K562 (cell line): ENCODE measurements around the gene TGFBR1. TPM values are rescaled to one million over a fixed set of nuclear protein-coding genes. Genes with fewer than 3 reads are reported as not detected.

ENCODE experiments used
- CBFA2T3 ChIP-seq: fragments of 450-650 bp; IDR thresholded peaks from 2 replicates; pipeline ENCODE4 v1.6.1; 2017
- CLOCK ChIP-seq: fragments of 250-450 bp; sonication (Bioruptor Pico); IDR thresholded peaks from 2 replicates; pipeline ENCODE4 v1.4.0; 2020; ENCODE audit warnings: mild to moderate bottlenecking, moderate library complexity, borderline replicate concordance
- FOXK1 ChIP-seq: sonication (generic); formaldehyde crosslinking; IDR thresholded peaks from 2 replicates; pipeline ENCODE4 v1.8.0; 2022; ENCODE audit warnings: missing genetic modification reagents, mild to moderate bottlenecking, borderline replicate concordance
- KAT8 ChIP-seq: fragments of 450-650 bp; IDR thresholded peaks from 2 replicates; pipeline ENCODE4 v1.6.1; 2016; ENCODE audit warnings: low read depth, mild to moderate bottlenecking
- KHSRP ChIP-seq: fragments of 450-650 bp; IDR thresholded peaks from 2 replicates; pipeline ENCODE4 v1.6.1; 2017
- NR4A1 ChIP-seq, 2 experiments: fragments of 250-450 bp in 1 of 2; fragments of 450-650 bp in 1 of 2; sonication (Bioruptor Pico) in 1 of 2; IDR thresholded peaks; 2 replicates each; pipeline versions ENCODE4 v1.4.0 to v1.6.1; 2016 to 2020; ENCODE audit warnings: mild to moderate bottlenecking in 2 of 2, missing compliant biosample characterization in 1 of 2, missing genetic modification characterization in 1 of 2, moderate library complexity in 1 of 2
- POLR2A ChIP-seq: fragments of 450-650 bp; conservative IDR thresholded peaks from 2 replicates; pipeline ENCODE4 v1.6.1; 2016
- U2AF1 ChIP-seq: fragments of 200-400 bp; formaldehyde crosslinking; optimal IDR thresholded peaks from 2 replicates; pipeline ENCODE3; 2017; ENCODE audit warnings: mild to moderate bottlenecking, low read depth, low read length, moderate library complexity
- XRCC5 ChIP-seq: fragments of 200-400 bp; formaldehyde crosslinking; IDR thresholded peaks from 2 replicates; pipeline ENCODE4 v1.6.1; 2017; ENCODE audit warnings: low read depth, mild to moderate bottlenecking, low read length
- ZBTB17 ChIP-seq: fragments of 450-650 bp; formaldehyde crosslinking; IDR thresholded peaks from 2 replicates; pipeline ENCODE4 v1.4.0; 2020; ENCODE audit warnings: mild to moderate bottlenecking
- ZKSCAN1 ChIP-seq: fragments of 150-350 bp; IDR thresholded peaks from 2 replicates; pipeline ENCODE4 v1.6.1; 2016; ENCODE audit warnings: low read depth, low read length
- ZNF354B ChIP-seq: fragments of 250-450 bp; sonication (Bioruptor Pico); IDR thresholded peaks from 2 replicates; pipeline ENCODE4 v1.4.0; 2020
- ZNF586 ChIP-seq: fragments of 450-650 bp; formaldehyde crosslinking; conservative IDR thresholded peaks from 2 replicates; pipeline ENCODE4 v1.4.0; 2020; ENCODE audit warnings: mild to moderate bottlenecking, moderate library complexity
- ZNF639 ChIP-seq, 2 experiments: fragments of 200-800 bp in 1 of 2; sonication (Bioruptor generic) in 1 of 2; sonication (generic) in 1 of 2; formaldehyde crosslinking in 1 of 2; IDR thresholded peaks in 1 of 2; conservative IDR thresholded peaks in 1 of 2; 2 replicates each; pipeline versions ENCODE4 v1.5.0 to v1.6.1; 2016 to 2020; ENCODE audit warnings: missing compliant biosample characterization in 1 of 2, missing genetic modification characterization in 1 of 2, missing genetic modification reagents in 1 of 2
- ZNF695 ChIP-seq: fragments of 450-650 bp; formaldehyde crosslinking; IDR thresholded peaks from 2 replicates; pipeline ENCODE4 v1.4.0; 2020; ENCODE audit warnings: mild to moderate bottlenecking, moderate library complexity
- polyA plus RNA-seq, 8 experiments: library from polyadenylated mRNA; depleted of rRNA in 4 of 8; stranded (reverse) in 5 of 8; unstranded in 3 of 8; fragments of >200 nt; fragmentation: Nextera tagmentation in 2 of 8; fragmentation: Illumina TruSeq in 1 of 8; extraction: Ambion mirVana in 2 of 8; extraction: Trizol in 1 of 8; gene quantifications; 2 replicates each; pipeline versions ENCODE4 v1.2.1 to v1.2.3, GENCODE V29; 2011 to 2014; ENCODE audit warnings: inconsistent platforms in 1 of 8, missing spikeins in 1 of 8
- total RNA-seq, 7 experiments: library from RNA; depleted of rRNA in 6 of 7; stranded (reverse); fragments of >200 nt in 6 of 7; fragmentation: Illumina TruSeq in 2 of 7; extraction: Trizol in 2 of 7; gene quantifications; 2 replicates each; pipeline versions ENCODE4 v1.2.1 to v1.2.3, GENCODE V29; 2011 to 2021; ENCODE audit warnings: low replicate concordance in 1 of 7
- TF ChIP-seq, protein P1 (sequence below): fragments of 450-650 bp; conservative IDR thresholded peaks from 2 replicates; pipeline ENCODE4 v1.6.1; 2016; ENCODE audit warnings: missing genetic modification characterization, low read depth, mild to moderate bottlenecking, control low read depth, missing compliant biosample characterization
- TF ChIP-seq, protein P2 (sequence below): fragments of 250-450 bp; sonication (Bioruptor Pico); IDR thresholded peaks from 2 replicates; pipeline ENCODE4 v1.5.0; 2021
- TF ChIP-seq, protein P3 (sequence below): fragments of 200-800 bp; sonication (Bioruptor generic); IDR thresholded peaks from 2 replicates; pipeline ENCODE4 v1.6.1; 2017; ENCODE audit warnings: missing genetic modification characterization, missing compliant biosample characterization
- TF ChIP-seq, protein P4 (sequence below): fragments of 200-800 bp; sonication (Bioruptor generic); IDR thresholded peaks from 2 replicates; pipeline ENCODE4 v1.6.1; 2017; ENCODE audit warnings: missing genetic modification characterization, missing compliant biosample characterization

TGFBR1 gene
- total and polyA plus RNA-seq, 9 of the 15 experiments (the other 6 are each of a cell fraction or from before 2014, with no cell fraction given) = 15.5 to 62.4 (median 42.7) TPM

DNA sequence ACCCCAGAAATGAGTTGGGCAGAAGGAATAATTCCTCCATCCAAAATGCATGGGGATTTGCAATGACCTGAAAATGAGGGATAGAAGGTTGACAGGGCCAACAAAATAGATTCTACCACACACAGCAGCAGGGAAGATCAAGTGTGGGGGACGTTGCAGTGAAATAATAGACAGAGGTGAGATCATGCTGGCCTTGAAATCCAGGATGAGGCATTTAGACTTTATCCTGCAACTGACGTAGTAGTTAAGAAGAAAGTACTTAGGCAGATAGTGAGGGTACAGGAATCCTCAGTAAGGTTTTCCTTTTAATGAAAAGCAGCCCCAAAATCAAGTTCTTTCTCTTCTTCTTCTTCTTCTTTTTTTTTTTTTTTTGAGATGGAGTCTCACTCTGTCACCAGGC lies 31.6 kb upstream of the TGFBR1 start (continued):
- TF ChIP-seq CLOCK = peak; percentile 27; the same call in 1 of the 2 replicates
- no peak for TF ChIP-seq KHSRP
- TF ChIP-seq ZNF586 (CRISPR knock-in tag) = no peak
- TF ChIP-seq ZBTB17 = 0 out of 2 replicates have a peak, but pooled peaks have one; percentile 9
- TF ChIP-seq, protein P1, sequence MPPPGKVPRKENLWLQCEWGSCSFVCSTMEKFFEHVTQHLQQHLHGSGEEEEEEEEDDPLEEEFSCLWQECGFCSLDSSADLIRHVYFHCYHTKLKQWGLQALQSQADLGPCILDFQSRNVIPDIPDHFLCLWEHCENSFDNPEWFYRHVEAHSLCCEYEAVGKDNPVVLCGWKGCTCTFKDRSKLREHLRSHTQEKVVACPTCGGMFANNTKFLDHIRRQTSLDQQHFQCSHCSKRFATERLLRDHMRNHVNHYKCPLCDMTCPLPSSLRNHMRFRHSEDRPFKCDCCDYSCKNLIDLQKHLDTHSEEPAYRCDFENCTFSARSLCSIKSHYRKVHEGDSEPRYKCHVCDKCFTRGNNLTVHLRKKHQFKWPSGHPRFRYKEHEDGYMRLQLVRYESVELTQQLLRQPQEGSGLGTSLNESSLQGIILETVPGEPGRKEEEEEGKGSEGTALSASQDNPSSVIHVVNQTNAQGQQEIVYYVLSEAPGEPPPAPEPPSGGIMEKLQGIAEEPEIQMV (tag) = no peak
- peak in 1 of 2 experiments; percentile 7; a peak in 1 of 4 replicates for TF ChIP-seq ZNF639 (CRISPR knock-in tag; conservative IDR thresholded peaks at IDR 0.05 in 1 of 2, IDR thresholded peaks at IDR 0.05 in 1 of 2)
- TF ChIP-seq ZNF354B = no peak
- TF ChIP-seq NR4A1 (CRISPR knock-in tag; IDR thresholded peaks at IDR 0.05) = 0 out of 2 replicates have a peak, but pooled peaks have one; percentile 17
- no peak for TF ChIP-seq NR4A1 (tag; IDR thresholded peaks at IDR 0.05)
- no peak for TF ChIP-seq POLR2A
- TF ChIP-seq, protein P2, sequence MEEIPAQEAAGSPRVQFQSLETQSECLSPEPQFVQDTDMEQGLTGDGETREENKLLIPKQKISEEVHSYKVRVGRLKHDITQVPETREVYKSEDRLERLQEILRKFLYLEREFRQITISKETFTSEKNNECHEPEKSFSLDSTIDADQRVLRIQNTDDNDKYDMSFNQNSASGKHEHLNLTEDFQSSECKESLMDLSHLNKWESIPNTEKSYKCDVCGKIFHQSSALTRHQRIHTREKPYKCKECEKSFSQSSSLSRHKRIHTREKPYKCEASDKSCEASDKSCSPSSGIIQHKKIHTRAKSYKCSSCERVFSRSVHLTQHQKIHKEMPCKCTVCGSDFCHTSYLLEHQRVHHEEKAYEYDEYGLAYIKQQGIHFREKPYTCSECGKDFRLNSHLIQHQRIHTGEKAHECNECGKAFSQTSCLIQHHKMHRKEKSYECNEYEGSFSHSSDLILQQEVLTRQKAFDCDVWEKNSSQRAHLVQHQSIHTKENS (CRISPR knock-in tag) = 0 out of 2 replicates have a peak, but pooled peaks have one; percentile 50
- no peak for TF ChIP-seq XRCC5
- TF ChIP-seq, protein P3, sequence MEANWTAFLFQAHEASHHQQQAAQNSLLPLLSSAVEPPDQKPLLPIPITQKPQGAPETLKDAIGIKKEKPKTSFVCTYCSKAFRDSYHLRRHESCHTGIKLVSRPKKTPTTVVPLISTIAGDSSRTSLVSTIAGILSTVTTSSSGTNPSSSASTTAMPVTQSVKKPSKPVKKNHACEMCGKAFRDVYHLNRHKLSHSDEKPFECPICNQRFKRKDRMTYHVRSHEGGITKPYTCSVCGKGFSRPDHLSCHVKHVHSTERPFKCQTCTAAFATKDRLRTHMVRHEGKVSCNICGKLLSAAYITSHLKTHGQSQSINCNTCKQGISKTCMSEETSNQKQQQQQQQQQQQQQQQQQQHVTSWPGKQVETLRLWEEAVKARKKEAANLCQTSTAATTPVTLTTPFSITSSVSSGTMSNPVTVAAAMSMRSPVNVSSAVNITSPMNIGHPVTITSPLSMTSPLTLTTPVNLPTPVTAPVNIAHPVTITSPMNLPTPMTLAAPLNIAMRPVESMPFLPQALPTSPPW (CRISPR knock-in tag) = no peak
- no peak for TF ChIP-seq ZKSCAN1
- TF ChIP-seq U2AF1 = no peak
- TF ChIP-seq ZNF695 = no peak
- no peak for TF ChIP-seq CBFA2T3
- TF ChIP-seq, protein P4, sequence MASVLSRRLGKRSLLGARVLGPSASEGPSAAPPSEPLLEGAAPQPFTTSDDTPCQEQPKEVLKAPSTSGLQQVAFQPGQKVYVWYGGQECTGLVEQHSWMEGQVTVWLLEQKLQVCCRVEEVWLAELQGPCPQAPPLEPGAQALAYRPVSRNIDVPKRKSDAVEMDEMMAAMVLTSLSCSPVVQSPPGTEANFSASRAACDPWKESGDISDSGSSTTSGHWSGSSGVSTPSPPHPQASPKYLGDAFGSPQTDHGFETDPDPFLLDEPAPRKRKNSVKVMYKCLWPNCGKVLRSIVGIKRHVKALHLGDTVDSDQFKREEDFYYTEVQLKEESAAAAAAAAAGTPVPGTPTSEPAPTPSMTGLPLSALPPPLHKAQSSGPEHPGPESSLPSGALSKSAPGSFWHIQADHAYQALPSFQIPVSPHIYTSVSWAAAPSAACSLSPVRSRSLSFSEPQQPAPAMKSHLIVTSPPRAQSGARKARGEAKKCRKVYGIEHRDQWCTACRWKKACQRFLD (CRISPR knock-in tag) = 0 out of 2 replicates have a peak, but pooled peaks have one; percentile 24
- TF ChIP-seq KAT8 = no peak
- TF ChIP-seq FOXK1 (CRISPR knock-in tag) = no peak
